ENCODE measurements around the gene C6.

The C6 gene

DNA sequence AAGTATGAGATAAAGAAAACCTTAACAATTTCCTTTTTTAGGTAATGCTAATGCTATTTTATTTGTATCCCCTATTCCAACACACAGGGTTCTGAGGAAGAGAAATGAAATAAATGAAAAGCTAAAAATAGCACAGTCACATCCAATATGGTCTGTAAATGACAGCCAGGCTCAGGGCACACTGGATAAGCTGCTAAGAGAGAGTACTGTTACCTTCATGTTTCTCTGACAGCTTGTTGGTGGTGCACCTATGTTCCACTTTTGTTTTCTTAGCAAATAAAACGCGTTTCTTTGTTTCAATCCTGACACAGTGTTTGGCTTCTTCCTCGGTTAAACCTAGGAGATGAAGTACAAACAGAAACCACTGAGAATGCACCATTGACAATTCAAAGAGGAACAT, 41.3 kb downstream of the C6 start:
- H3K4me3 ChIP-seq (ENCODE audit: control insufficient read depth, low read depth, low read length), result no peak overlapping the region
- no peak for DNase-seq (ENCODE audit: low read depth)
- TF ChIP-seq, protein P1, sequence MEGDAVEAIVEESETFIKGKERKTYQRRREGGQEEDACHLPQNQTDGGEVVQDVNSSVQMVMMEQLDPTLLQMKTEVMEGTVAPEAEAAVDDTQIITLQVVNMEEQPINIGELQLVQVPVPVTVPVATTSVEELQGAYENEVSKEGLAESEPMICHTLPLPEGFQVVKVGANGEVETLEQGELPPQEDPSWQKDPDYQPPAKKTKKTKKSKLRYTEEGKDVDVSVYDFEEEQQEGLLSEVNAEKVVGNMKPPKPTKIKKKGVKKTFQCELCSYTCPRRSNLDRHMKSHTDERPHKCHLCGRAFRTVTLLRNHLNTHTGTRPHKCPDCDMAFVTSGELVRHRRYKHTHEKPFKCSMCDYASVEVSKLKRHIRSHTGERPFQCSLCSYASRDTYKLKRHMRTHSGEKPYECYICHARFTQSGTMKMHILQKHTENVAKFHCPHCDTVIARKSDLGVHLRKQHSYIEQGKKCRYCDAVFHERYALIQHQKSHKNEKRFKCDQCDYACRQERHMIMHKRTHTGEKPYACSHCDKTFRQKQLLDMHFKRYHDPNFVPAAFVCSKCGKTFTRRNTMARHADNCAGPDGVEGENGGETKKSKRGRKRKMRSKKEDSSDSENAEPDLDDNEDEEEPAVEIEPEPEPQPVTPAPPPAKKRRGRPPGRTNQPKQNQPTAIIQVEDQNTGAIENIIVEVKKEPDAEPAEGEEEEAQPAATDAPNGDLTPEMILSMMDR (conservative IDR thresholded peaks at IDR 0.05; ENCODE audit: control insufficient read depth, insufficient read depth, low read depth, low read length), result no peak

DNA sequence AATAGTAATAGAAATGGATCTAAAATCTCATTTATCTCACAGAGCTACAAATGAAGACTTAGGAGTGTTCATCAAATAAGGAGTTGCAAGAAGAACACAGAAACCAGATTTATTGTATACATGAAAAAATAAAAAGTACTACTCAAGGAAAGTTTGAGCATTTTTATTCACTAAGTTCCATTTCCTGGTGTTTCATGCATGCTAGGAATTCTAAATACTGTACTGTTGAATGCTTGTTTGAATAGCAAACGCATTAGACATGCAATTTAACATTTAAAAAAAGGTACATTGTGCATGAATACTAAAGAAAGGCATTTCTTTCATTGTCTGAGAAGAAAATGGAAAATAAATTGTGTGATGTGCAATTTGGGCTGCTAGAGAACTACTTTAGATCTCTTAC, 52.1 kb downstream of the C6 start:
- no peak overlapping the region for H3K4me3 ChIP-seq (ENCODE audit: control insufficient read depth, low read depth, low read length)
- no peak for DNase-seq (ENCODE audit: low read depth)
- TF ChIP-seq, protein P1 (conservative IDR thresholded peaks at IDR 0.05; ENCODE audit: control insufficient read depth, insufficient read depth, low read depth, low read length), result no peak

DNA sequence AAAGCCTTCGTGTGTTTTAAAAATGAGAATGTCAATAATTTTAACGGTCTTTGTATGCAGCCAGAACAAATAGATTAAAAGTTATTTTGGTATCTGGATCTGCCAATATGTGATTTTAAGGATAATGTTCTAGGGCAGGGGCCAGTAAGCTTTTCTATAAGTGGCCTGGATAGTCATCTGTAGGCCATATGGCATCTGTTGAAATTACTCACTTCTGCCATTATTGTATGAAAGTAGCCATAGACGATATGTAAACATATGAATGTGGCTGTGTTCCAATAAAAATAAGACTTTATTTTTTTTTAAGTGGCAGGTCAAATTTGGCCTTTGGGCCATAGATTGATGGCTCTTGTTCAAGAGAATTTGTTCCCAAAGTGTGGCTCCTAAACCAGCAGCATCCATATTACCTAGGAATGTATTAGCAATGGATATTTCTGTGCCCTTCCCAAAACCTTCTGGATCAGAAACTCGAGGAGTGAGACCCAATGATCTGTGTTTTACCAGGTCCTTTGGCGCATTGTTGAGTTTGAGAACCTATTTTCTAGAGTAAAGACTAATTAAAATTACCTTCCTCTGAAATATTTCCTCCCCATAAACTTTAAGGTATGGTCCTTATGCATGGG, 55.9 kb downstream of the C6 start:
- peak; percentile 55 for DNase-seq (ENCODE audit: low read depth)
- TF ChIP-seq, protein P1 (conservative IDR thresholded peaks at IDR 0.05; ENCODE audit: control insufficient read depth, insufficient read depth, low read depth, low read length), result no peak
- no peak overlapping the region for H3K4me3 ChIP-seq (ENCODE audit: control insufficient read depth, low read depth, low read length)

DNA sequence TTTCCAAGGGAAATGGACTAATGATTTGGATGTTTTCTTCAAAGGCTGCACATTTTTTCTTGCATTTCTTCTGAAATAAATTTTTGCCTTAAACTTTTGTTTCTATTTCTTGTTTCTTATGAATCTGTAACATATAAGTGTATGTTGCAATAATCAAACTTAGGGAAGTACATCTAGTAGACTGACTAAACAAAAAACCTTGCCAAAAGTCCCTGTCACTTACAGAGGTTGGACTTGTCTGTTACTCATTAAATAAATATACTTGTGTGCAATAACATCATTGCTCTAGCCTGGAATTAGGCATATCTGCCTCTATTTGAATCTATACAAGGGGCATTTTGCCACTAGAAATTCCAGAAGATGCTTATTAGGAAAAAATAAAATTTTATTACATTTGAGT, 56.6 kb downstream of the C6 start:
- TF ChIP-seq, protein P1 (conservative IDR thresholded peaks at IDR 0.05; ENCODE audit: control insufficient read depth, insufficient read depth, low read depth, low read length), result no peak
- DNase-seq (ENCODE audit: low read depth), result peak; percentile 94
- no peak overlapping the region for H3K4me3 ChIP-seq (ENCODE audit: control insufficient read depth, low read depth, low read length)

DNA sequence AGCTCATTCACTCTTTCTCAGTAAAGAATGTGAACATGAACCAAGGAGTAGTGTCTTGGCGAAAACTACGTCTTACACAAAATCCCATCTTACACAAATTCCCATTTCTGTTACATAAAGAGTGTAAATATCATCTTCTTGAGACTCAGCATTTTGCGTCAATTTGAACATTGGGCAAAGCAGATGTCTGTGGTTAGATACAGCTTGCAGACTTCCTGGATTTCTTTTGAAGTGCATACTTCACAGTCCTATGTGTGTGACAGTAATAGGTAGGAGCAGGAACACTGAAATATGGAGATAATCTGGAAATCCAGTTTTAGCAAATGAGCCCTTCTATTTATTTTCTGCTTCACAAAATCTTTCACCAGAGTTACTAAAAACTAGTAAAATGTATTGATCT, 58.8 kb downstream of the C6 start:
- TF ChIP-seq, protein P1 (conservative IDR thresholded peaks at IDR 0.05; ENCODE audit: control insufficient read depth, insufficient read depth, low read depth, low read length), result no peak

DNA sequence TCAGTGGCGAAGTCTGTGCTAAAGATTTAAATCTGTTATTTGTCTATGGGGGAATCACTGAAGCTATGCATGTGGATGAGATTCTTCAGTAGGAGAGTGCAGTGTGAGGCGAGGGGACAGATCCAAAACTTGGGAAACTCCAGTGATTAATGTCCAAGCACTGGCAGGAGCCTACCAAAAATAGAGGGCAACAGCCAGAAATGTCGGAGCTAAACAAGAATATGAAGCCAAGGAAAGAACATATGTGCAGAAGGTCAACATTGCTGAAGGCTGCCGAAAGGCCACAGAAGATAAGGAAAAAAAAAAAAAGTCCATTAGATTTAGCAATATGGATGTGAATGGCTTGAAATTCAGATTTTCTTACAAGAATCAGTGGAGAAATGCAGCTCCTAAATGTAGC, 61.8 kb downstream of the C6 start:
- TF ChIP-seq, protein P1 (conservative IDR thresholded peaks at IDR 0.05; ENCODE audit: control insufficient read depth, insufficient read depth, low read depth, low read length), result no peak
- no peak overlapping the region for H3K4me3 ChIP-seq (ENCODE audit: control insufficient read depth, low read depth, low read length)
- DNase-seq (ENCODE audit: low read depth), result no peak

More for the DNA sequence above, 58.8 kb downstream of the C6 start:
- peak; percentile 9 for DNase-seq (ENCODE audit: low read depth)
- no peak overlapping the region for H3K4me3 ChIP-seq (ENCODE audit: control insufficient read depth, low read depth, low read length)

DNA sequence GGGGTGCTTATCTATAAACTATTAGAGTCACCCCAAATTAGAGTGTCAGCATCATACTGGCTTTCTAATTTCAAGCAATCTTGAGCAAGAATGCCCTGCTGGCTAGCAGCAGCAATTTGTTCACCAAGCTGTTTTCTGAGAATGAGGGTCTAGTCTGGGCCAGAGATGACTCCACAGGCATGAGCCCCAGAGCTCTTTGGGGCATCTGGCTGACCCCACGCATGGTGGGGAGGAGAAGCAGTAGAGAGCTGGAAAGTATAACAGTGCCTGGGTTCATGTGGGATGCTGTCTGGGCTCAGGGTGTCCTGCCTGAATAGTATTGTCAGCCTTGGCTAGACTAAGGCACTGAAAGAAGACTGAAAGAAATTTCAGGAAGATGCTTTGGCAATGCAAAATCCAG, 64.9 kb downstream of the C6 start:
- TF ChIP-seq, protein P1 (conservative IDR thresholded peaks at IDR 0.05; ENCODE audit: control insufficient read depth, insufficient read depth, low read depth, low read length), result no peak
- DNase-seq (ENCODE audit: low read depth), result no peak
- H3K4me3 ChIP-seq (ENCODE audit: control insufficient read depth, low read depth, low read length), result no peak overlapping the region
